ENCODE data around the gene HOXA2.

The HOXA2 gene

GRCh38 chr7:27113991-27114769 is 11.7 kb upstream of the HOXA2 start:
- H3K27ac ChIP-seq = peak overlapping the region; percentile 82
- DNase-seq (ENCODE audit: low read depth, low spot score) = no peak

- peak overlapping the region; percentile 82 for H3K27ac ChIP-seq
- peak; percentile 80 for DNase-seq (ENCODE audit: low read depth, low spot score)
Measured at GRCh38 chr7:27112955-27113949, 10.8 kb upstream of the HOXA2 start.

GRCh38 chr7:27112361-27112760 is 9.9 kb upstream of the HOXA2 start:
- H3K27ac ChIP-seq = peak overlapping the region; percentile 82
- DNase-seq (ENCODE audit: low read depth, low spot score) = no peak

- no peak for DNase-seq (ENCODE audit: low read depth, low spot score)
- H3K27ac ChIP-seq = peak overlapping the region; percentile 82
Measured at GRCh38 chr7:27111751-27112277, 9.3 kb upstream of the HOXA2 start.

GRCh38 chr7:27111042-27111750 is 8.7 kb upstream of the HOXA2 start:
- H3K27ac ChIP-seq = peak overlapping the region; percentile 82

GRCh38 chr7:27110186-27111031 is 7.9 kb upstream of the HOXA2 start:
- no peak for DNase-seq (ENCODE audit: low read depth, low spot score)
- peak overlapping the region; percentile 82 for H3K27ac ChIP-seq

More at GRCh38 chr7:27111042-27111750, 8.7 kb upstream of the HOXA2 start:
- DNase-seq (ENCODE audit: low read depth, low spot score) = no peak

GRCh38 chr7:27109466-27110185 is 7.1 kb upstream of the HOXA2 start:
- no peak overlapping the region for H3K27ac ChIP-seq
- no peak for DNase-seq (ENCODE audit: low read depth, low spot score)

- no peak overlapping the region for H3K27ac ChIP-seq
- no peak for DNase-seq (ENCODE audit: low read depth, low spot score)
Measured at GRCh38 chr7:27108390-27109127, 6.1 kb upstream of the HOXA2 start.

- H3K27ac ChIP-seq = no peak overlapping the region
- DNase-seq (ENCODE audit: low read depth, low spot score) = no peak
Measured at GRCh38 chr7:27107391-27108381, 5.2 kb upstream of the HOXA2 start.

GRCh38 chr7:27106901-27107240 is 4.4 kb upstream of the HOXA2 start:
- H3K27ac ChIP-seq = no peak overlapping the region
- DNase-seq (ENCODE audit: low read depth, low spot score) = no peak

- no peak for DNase-seq (ENCODE audit: low read depth, low spot score)
Measured at GRCh38 chr7:27106181-27106900, 3.9 kb upstream of the HOXA2 start.

GRCh38 chr7:27105301-27106031 is 3.0 kb upstream of the HOXA2 start:
- H3K27ac ChIP-seq = no peak overlapping the region
- DNase-seq (ENCODE audit: low read depth, low spot score) = no peak

More at GRCh38 chr7:27106181-27106900, 3.9 kb upstream of the HOXA2 start:
- H3K27ac ChIP-seq = no peak overlapping the region

- no peak for DNase-seq (ENCODE audit: low read depth, low spot score)
- H3K27ac ChIP-seq = no peak overlapping the region
Measured at GRCh38 chr7:27104341-27105058, 2.0 kb upstream of the HOXA2 start.

GRCh38 chr7:27103489-27104226 is 1.2 kb upstream of the HOXA2 start:
- H3K27ac ChIP-seq = no peak overlapping the region
- no peak for DNase-seq (ENCODE audit: low read depth, low spot score)

Data from epithelial cell of prostate (primary cell).